ENCODE data around the gene RNF125. TPM values are rescaled to one million over a fixed set of nuclear protein-coding genes. Genes with fewer than 3 reads are reported as not detected.

The RNF125 gene
- total and polyA plus RNA-seq, 4 donors: 1.4 to 9.2 (median 3.3) TPM

DNA sequence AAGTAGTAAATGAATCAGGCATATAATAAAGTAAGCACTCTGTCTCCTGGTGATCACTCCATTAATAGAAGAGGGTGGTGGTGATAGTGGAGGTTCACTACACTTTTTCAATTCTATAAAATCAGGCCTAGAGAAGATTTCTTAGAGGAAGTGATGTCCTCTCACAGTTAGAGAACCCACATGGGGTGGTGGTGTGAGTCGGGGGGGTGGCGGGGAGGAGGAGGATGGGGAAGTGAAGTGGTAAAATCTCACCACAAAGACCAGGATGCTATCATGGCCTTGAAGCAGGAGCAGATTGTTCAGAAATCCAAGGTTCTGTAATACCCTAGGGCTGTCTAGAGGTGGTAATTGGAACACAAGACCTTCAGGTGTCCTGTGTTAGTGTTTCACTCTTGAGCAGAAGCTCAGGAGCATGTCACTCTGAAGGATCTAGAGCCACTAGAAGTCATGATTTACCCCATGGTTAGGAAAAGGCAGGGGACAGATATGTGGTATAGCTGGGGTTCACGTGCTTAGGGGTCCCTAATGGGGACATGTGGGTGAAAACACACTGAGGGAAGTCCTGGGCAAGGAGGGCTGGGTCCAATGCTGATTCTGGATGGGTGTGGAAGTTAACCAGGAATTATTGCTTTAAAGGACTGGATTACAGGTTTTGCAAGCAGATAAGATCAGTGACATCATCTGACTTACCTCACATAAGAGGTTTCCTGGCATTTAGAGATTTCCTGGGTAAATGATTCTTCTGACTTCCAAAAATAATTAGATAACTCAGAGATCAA lies 31.0 kb downstream of the RNF125 start:
- DNase-seq (no peak), ATAC-seq (ENCODE audit: insufficient read depth, low FRiP score) (peak; percentile 22)
- Histone ChIP-seq H3K9me3 (ENCODE audit: control insufficient read depth in 4 of 4, insufficient read depth in 3 of 4, low read length in 3 of 4) (no peaks in the 10 kb centered on the region), H3K4me3 (no peak overlapping the region), H3K9ac (ENCODE audit: insufficient read depth in 1 of 2, low read length in 2 of 2) (no peak overlapping the region), H3K27ac (ENCODE audit: low read depth in 1 of 2, low read length in 1 of 2) (peak overlapping the region in 1 of 2 donors; percentile 79), H3K4me1 (ENCODE audit: control insufficient read depth in 5 of 5, insufficient read depth in 5 of 5, low read length in 5 of 5) (peaks cover 0 to 5% (median 3%) of the 10 kb centered on the region in 5 donors), H3K36me3 (ENCODE audit: control insufficient read depth in 4 of 4, insufficient read depth in 4 of 4, low read length in 4 of 4) (peaks cover 0 to 1% (median 0%) of the 10 kb centered on the region in 4 donors), H3K27me3 (ENCODE audit: control insufficient read depth in 3 of 3, insufficient read depth in 3 of 3, low read length in 2 of 3) (no peaks in the 10 kb centered on the region)
- TF ChIP-seq, protein P1, sequence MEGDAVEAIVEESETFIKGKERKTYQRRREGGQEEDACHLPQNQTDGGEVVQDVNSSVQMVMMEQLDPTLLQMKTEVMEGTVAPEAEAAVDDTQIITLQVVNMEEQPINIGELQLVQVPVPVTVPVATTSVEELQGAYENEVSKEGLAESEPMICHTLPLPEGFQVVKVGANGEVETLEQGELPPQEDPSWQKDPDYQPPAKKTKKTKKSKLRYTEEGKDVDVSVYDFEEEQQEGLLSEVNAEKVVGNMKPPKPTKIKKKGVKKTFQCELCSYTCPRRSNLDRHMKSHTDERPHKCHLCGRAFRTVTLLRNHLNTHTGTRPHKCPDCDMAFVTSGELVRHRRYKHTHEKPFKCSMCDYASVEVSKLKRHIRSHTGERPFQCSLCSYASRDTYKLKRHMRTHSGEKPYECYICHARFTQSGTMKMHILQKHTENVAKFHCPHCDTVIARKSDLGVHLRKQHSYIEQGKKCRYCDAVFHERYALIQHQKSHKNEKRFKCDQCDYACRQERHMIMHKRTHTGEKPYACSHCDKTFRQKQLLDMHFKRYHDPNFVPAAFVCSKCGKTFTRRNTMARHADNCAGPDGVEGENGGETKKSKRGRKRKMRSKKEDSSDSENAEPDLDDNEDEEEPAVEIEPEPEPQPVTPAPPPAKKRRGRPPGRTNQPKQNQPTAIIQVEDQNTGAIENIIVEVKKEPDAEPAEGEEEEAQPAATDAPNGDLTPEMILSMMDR (IDR thresholded peaks at IDR 0.05; ENCODE audit: control extremely low read depth, extremely low read depth): no peak
- WGBS, 2 donors: 26 to 59% methylated on average over 3 of the region's 3 CpGs

DNA sequence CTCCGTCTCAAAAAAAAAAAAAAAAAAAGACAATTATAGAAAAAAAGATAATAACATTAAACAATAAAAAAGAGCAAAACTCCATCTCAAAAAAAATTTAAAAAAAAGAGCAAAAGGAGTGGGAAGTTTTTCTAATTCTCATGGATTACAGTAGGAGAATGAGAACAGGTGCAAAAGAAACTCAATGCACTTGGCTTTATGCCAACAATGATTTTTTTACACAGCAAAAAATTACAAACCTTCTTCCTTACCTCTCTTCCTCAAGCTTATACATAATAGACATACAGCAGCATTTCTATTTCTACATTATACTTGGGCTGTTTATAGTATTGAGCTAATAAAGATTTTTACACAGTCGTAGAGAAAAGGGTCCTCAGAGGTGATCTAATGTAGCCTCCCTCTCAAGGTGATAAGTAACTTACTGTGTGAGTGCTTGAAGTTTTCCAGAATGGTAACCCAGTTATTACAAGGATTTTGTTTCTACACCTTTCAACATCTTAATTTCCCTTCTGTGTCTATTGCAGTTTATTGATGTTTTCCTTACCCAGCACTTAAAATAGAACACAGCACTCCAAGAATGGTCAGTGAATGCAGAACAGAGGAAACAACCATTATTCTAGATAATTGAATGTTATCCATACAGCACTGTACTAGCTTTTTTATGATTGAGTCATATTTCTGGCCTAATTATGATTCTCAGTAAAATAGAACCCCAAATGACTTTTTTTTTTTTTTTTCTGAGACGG lies 38.2 kb downstream of the RNF125 start:
- WGBS, 2 donors: 76 to 83% methylated on average over 3 of the region's 3 CpGs
- no peaks in the 10 kb centered on the region for H3K4me1 ChIP-seq (ENCODE audit: control insufficient read depth in 5 of 5, insufficient read depth in 5 of 5, low read length in 5 of 5)
- DNase-seq: peak in 1 of 3 donors; percentile 12

DNA sequence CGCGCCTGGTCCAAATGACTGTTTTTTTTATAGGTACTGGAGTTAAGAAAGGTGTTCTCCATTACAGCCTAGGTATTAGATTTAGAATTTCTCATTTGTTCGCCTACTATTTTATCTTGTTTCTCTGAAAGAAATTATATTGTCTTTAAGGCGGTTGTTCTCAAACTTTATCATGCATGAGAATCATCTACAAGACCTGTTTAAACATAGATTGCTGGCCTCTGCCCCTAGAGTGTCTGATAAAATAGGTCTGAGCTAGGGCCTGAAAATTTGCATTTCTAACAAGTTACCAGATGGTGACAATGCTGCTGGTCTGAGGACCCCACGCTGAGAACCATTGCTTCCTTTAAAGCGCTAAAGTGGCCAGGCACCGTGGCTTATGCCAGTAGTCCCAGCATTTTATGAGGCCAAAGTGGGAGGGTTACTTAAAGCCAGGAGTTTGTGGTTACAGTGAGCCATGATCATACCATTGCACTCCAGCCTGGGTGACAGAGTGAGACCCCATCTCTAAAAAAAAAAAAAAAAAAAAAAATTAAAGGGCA lies 39.1 kb downstream of the RNF125 start:
- H3K27ac ChIP-seq (ENCODE audit: low read depth in 1 of 2, low read length in 1 of 2): no peak overlapping the region
- H3K9ac ChIP-seq (ENCODE audit: insufficient read depth in 1 of 2, low read length in 2 of 2): no peak overlapping the region
- ATAC-seq (ENCODE audit: insufficient read depth, low FRiP score) (no peak), DNase-seq (no peak)
- no peaks in the 10 kb centered on the region for H3K9me3 ChIP-seq (ENCODE audit: control insufficient read depth in 4 of 4, insufficient read depth in 3 of 4, low read length in 3 of 4)
- no peaks in the 10 kb centered on the region for H3K27me3 ChIP-seq (ENCODE audit: control insufficient read depth in 3 of 3, insufficient read depth in 3 of 3, low read length in 2 of 3)
- H3K4me1 ChIP-seq (ENCODE audit: control insufficient read depth in 5 of 5, insufficient read depth in 5 of 5, low read length in 5 of 5): no peaks in the 10 kb centered on the region
- 83 to 85% methylated on average over 7 of the region's 7 CpGs for WGBS, 2 donors
- peaks cover 0 to 2% (median 0%) of the 10 kb centered on the region in 4 donors for H3K36me3 ChIP-seq (ENCODE audit: control insufficient read depth in 4 of 4, insufficient read depth in 4 of 4, low read length in 4 of 4)
- H3K4me3 ChIP-seq: no peak overlapping the region
- TF ChIP-seq, protein P1 (IDR thresholded peaks at IDR 0.05; ENCODE audit: control extremely low read depth, extremely low read depth): no peak

More for the DNA sequence above, 38.2 kb downstream of the RNF125 start:
- ATAC-seq (ENCODE audit: insufficient read depth, low FRiP score): no peak
- H3K36me3 ChIP-seq (ENCODE audit: control insufficient read depth in 4 of 4, insufficient read depth in 4 of 4, low read length in 4 of 4): peaks cover 0 to 2% (median 0%) of the 10 kb centered on the region in 4 donors
- H3K4me3 ChIP-seq: no peak overlapping the region
- TF ChIP-seq, protein P1 (IDR thresholded peaks at IDR 0.05; ENCODE audit: control extremely low read depth, extremely low read depth): no peak
- H3K9ac ChIP-seq (ENCODE audit: insufficient read depth in 1 of 2, low read length in 2 of 2): no peak overlapping the region
- H3K27ac ChIP-seq (ENCODE audit: low read depth in 1 of 2, low read length in 1 of 2): no peak overlapping the region
- H3K27me3 ChIP-seq (ENCODE audit: control insufficient read depth in 3 of 3, insufficient read depth in 3 of 3, low read length in 2 of 3): no peaks in the 10 kb centered on the region
- H3K9me3 ChIP-seq (ENCODE audit: control insufficient read depth in 4 of 4, insufficient read depth in 3 of 4, low read length in 3 of 4): no peaks in the 10 kb centered on the region

Measured in lung (tissue), 12 donors.